ENCODE results near the gene MYO1D.

DNA sequence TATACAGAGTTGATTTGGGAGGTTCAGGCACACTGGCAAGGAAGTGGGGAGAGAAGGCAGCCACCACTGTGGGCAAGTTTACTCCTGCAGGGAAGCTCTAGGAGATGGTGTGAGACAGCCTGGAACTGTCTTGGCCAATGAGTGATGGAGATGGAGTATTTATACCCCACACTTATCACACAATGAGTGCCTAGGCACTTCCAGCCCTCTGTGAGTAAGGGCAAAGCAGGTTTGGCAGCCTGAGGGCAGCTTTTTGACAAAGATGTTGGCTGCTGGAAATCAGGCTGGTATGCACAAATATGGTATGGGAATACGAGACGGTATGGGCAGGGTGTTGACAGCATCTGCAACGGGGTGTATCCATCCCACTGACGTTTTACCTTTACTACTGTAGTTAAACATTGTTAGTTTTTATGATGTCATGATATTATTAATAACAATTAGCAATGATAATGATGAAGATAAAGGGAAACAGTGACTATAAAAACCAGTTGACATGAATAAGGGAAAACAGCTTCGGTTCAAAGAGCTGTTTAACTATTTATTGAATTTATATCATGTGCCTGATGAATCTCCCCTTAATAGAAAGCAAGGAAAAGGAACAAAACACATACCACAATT lies 240.2 kb downstream of the MYO1D start:
- TF ChIP-seq BHLHE40 (IDR thresholded peaks at IDR 0.05; ENCODE audit: borderline replicate concordance) = no peak
- TF ChIP-seq FOXM1 (IDR thresholded peaks at IDR 0.05; ENCODE audit: borderline replicate concordance) = no peak
- TF ChIP-seq ZNF384 (IDR thresholded peaks at IDR 0.05) = no peak
- TF ChIP-seq SP1 (IDR thresholded peaks at IDR 0.05) = no peak
- no peak for TF ChIP-seq CTBP1 (IDR thresholded peaks at IDR 0.05; ENCODE audit: borderline replicate concordance)
- TF ChIP-seq NFRKB (IDR thresholded peaks at IDR 0.05) = no peak
- TF ChIP-seq ELF4 (IDR thresholded peaks at IDR 0.05) = no peak
